HepG2 (cell line): ENCODE results near the gene NOS1AP.

ENCODE experiments used
- CCAR2 ChIP-seq: fragments of 200-400 bp; formaldehyde crosslinking; optimal IDR thresholded peaks from 2 replicates; pipeline ENCODE3; 2018; ENCODE audit warnings: low read depth, mild to moderate bottlenecking, low read length, moderate library complexity
- NCOA2 ChIP-seq: sonication (generic); formaldehyde crosslinking; IDR thresholded peaks from 2 replicates; pipeline ENCODE4 v1.8.0; 2022; ENCODE audit warnings: inconsistent platforms
- PCBP1 ChIP-seq: fragments of 200-400 bp; formaldehyde crosslinking; IDR thresholded peaks from 2 replicates; pipeline ENCODE4 v1.6.1; 2017; ENCODE audit warnings: mild to moderate bottlenecking, low read depth, low read length, borderline replicate concordance
- TCF12 ChIP-seq, 2 experiments: fragments of 450-650 bp in 1 of 2; sonication (generic) in 1 of 2; formaldehyde crosslinking in 1 of 2; IDR thresholded peaks; 2 replicates each; pipeline versions ENCODE4 v1.6.1 to v1.8.0; 2017 to 2022; ENCODE audit warnings: antibody characterized with exemption in 1 of 2, mild to moderate bottlenecking in 1 of 2, missing genetic modification reagents in 1 of 2, moderate library complexity in 1 of 2
- YEATS4 ChIP-seq: sonication (generic); formaldehyde crosslinking; IDR thresholded peaks from 2 replicates; pipeline ENCODE4 v1.4.0; 2020; ENCODE audit warnings: missing genetic modification reagents, borderline replicate concordance
- ZNF296 ChIP-seq: sonication (generic); formaldehyde crosslinking; conservative IDR thresholded peaks from 2 replicates; pipeline ENCODE4 v1.5.0; 2020; ENCODE audit warnings: mild to moderate bottlenecking, missing genetic modification reagents
- ZNF562 ChIP-seq: sonication (generic); formaldehyde crosslinking; IDR thresholded peaks from 2 replicates; pipeline ENCODE4 v1.8.0; 2022; ENCODE audit warnings: missing genetic modification reagents, borderline replicate concordance
- TF ChIP-seq, protein P1 (sequence below): sonication (generic); formaldehyde crosslinking; IDR thresholded peaks from 2 replicates; pipeline ENCODE4 v1.5.0; 2020; ENCODE audit warnings: mild to moderate bottlenecking, missing genetic modification reagents, moderate library complexity
- TF ChIP-seq, protein P2 (sequence below): sonication (generic); formaldehyde crosslinking; IDR thresholded peaks from 2 replicates; pipeline ENCODE4 v1.8.1; 2023; ENCODE audit warnings: mild to moderate bottlenecking, missing genetic modification reagents, borderline replicate concordance
- TF ChIP-seq, protein P3 (sequence below): sonication (generic); formaldehyde crosslinking; IDR thresholded peaks from 2 replicates; pipeline ENCODE4 v1.4.0; 2020; ENCODE audit warnings: missing genetic modification reagents

DNA sequence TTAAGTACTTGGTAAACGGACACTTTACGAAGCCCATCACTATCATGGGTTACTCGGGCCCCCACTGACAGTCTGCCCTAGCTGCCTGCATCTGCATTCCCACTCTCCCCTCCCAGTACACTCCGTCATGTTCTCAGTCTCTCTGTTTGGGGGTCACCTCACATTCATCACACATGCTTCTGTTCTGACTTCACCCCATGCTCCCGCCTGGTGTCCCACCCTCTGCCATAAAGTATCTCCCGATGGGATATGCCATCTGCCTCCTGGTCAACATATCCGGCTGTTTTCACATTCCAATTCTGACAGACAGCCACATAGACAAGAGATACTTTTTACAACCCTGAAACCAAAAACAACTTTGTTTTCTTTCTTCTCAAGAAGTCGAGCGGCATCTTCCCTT, 46.9 kb upstream of the NOS1AP start:
- TF ChIP-seq CCAR2 (no peak), YEATS4 (CRISPR knock-in tag) (no peak), NCOA2 (CRISPR knock-in tag) (no peak), PCBP1 (no peak), ZNF562 (no peak), ZNF296 (no peak), TCF12 (IDR thresholded peaks at IDR 0.05) (no peak), TCF12 (CRISPR knock-in tag; IDR thresholded peaks at IDR 0.05) (no peak)
- TF ChIP-seq, protein P1, sequence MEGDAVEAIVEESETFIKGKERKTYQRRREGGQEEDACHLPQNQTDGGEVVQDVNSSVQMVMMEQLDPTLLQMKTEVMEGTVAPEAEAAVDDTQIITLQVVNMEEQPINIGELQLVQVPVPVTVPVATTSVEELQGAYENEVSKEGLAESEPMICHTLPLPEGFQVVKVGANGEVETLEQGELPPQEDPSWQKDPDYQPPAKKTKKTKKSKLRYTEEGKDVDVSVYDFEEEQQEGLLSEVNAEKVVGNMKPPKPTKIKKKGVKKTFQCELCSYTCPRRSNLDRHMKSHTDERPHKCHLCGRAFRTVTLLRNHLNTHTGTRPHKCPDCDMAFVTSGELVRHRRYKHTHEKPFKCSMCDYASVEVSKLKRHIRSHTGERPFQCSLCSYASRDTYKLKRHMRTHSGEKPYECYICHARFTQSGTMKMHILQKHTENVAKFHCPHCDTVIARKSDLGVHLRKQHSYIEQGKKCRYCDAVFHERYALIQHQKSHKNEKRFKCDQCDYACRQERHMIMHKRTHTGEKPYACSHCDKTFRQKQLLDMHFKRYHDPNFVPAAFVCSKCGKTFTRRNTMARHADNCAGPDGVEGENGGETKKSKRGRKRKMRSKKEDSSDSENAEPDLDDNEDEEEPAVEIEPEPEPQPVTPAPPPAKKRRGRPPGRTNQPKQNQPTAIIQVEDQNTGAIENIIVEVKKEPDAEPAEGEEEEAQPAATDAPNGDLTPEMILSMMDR (CRISPR knock-in tag) = no peak
- TF ChIP-seq, protein P2, sequence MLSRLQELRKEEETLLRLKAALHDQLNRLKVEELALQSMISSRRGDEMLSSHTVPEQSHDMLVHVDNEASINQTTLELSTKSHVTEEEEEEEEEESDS = no peak
- TF ChIP-seq, protein P3, sequence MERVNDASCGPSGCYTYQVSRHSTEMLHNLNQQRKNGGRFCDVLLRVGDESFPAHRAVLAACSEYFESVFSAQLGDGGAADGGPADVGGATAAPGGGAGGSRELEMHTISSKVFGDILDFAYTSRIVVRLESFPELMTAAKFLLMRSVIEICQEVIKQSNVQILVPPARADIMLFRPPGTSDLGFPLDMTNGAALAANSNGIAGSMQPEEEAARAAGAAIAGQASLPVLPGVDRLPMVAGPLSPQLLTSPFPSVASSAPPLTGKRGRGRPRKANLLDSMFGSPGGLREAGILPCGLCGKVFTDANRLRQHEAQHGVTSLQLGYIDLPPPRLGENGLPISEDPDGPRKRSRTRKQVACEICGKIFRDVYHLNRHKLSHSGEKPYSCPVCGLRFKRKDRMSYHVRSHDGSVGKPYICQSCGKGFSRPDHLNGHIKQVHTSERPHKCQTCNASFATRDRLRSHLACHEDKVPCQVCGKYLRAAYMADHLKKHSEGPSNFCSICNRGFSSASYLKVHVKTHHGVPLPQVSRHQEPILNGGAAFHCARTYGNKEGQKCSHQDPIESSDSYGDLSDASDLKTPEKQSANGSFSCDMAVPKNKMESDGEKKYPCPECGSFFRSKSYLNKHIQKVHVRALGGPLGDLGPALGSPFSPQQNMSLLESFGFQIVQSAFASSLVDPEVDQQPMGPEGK = no peak
